Transverse colon (tissue), 3 donors: ENCODE data around the gene EMC9.

Experiments used
- CTCF ChIP-seq, 5 experiments: fragments of 200-600 bp in 3 of 5; fragments of 450-650 bp in 2 of 5; sonication (generic) in 3 of 5; IDR thresholded peaks; 1 replicate in 2 of 5; 2 replicates in 3 of 5; pipeline ENCODE4 v1.5.1; 2016 to 2017; ENCODE audit warnings: antibody characterized with exemption in 5 of 5, inconsistent platforms in 3 of 5, mild to moderate bottlenecking in 2 of 5, moderate library complexity in 1 of 5
- EP300 ChIP-seq: sonication (generic); formaldehyde crosslinking; IDR thresholded peaks from one replicate; pipeline ENCODE4 v1.6.1; 2017; ENCODE audit warnings: antibody characterized with exemption, low read depth

DNA sequence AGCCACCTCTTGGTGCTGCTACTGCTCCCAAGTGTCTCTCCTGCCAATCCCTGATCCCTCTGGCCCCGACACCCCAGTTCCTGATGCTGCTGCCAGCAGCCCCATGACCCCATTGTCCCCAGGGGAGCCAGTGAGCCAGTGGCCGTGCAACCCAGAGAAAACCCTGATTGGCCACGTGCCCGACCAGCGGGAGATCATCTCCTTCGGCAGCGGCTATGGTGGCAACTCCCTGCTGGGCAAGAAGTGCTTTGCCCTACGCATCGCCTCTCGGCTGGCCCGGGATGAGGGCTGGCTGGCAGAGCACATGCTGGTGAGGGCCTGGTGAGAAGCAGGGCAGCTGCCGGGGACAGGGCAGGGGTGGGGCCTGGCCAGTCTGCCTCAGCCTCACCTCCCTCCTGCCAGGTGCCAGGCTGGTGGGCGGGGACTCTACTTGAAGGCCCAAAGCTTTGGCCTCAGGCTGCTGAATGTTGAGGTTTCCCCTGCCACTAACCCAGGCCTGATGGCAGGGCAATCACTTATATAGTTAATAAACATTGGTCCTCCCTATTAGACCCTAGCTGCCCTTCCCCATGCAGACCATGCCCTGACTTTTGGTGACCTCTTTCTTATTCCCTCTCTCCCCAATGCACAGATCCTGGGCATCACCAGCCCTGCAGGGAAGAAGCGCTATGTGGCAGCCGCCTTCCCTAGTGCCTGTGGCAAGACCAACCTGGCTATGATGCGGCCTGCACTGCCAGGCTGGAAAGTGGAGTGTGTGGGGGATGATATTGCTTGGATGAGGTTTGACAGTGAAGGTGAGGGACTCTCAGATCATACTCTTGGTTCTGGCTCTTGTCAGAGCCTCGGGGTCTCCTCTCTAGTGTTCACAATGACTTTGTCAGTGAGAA, 42.2 kb downstream of the EMC9 start:
- TF ChIP-seq CTCF (IDR thresholded peaks at IDR 0.05) (no peak), EP300 (no peak)
